ENCODE measurements around the gene SCARB1. TPM values are rescaled to one million over a fixed set of nuclear protein-coding genes. Genes with fewer than 3 reads are reported as not detected.
A peak's percentile ranks its signal among the peaks of the same experiment; 100 is the strongest.

The SCARB1 gene
- total RNA-seq, 1 donor from 2014 or later: 11.1 TPM

- Histone ChIP-seq H3K36me3 (no peaks in the 10 kb centered on the region), H3K9me3 (replicated peaks) (peaks cover 12% of the 10 kb centered on the region), H3K27ac (replicated peaks) (peak overlapping the region; percentile 85), H3K27me3 (ENCODE audit: low read depth) (peaks cover 2% of the 10 kb centered on the region), H3K4me1 (peaks cover 39% of the 10 kb centered on the region), H3K4me3 (no peak overlapping the region)
- intact Hi-C loops (cut with micrococcal nuclease): loop anchor here (5.0 to 10.0 kb wide), 2 partner anchors 412 to 730 kb away; no protein-coding TSS in a partner anchor
- TF ChIP-seq CTCF (IDR thresholded peaks at IDR 0.05; ENCODE audit: borderline replicate concordance): peak; percentile 100
- DNase-seq: peak; percentile 85
Measured at GRCh38 chr12:124767066-124767821, 96.4 kb downstream of the SCARB1 start.

- H3K4me1 ChIP-seq: peaks cover 39% of the 10 kb centered on the region
- intact Hi-C loops (cut with micrococcal nuclease): loop anchor here (5.0 to 10.0 kb wide), 2 partner anchors 412 to 729 kb away; no protein-coding TSS in a partner anchor
- no peak for TF ChIP-seq CTCF (IDR thresholded peaks at IDR 0.05; ENCODE audit: borderline replicate concordance)
- H3K36me3 ChIP-seq: no peaks in the 10 kb centered on the region
- H3K4me3 ChIP-seq: no peak overlapping the region
- H3K27ac ChIP-seq (replicated peaks): peak overlapping the region; percentile 85
- no peaks in the 10 kb centered on the region for H3K27me3 ChIP-seq (ENCODE audit: low read depth)
- H3K9me3 ChIP-seq (replicated peaks): peaks cover 12% of the 10 kb centered on the region
- no peak for DNase-seq
Measured at GRCh38 chr12:124766727-124767065, 97.0 kb downstream of the SCARB1 start.

- peaks cover 12% of the 10 kb centered on the region for H3K9me3 ChIP-seq (replicated peaks)
- DNase-seq: no peak
- H3K4me1 ChIP-seq: peaks cover 40% of the 10 kb centered on the region
- intact Hi-C loops (cut with micrococcal nuclease): loop anchor here (5.0 to 10.0 kb wide), 2 partner anchors 411 to 729 kb away; no protein-coding TSS in a partner anchor
- no peak overlapping the region for H3K4me3 ChIP-seq
- TF ChIP-seq CTCF (IDR thresholded peaks at IDR 0.05; ENCODE audit: borderline replicate concordance): no peak
- H3K27me3 ChIP-seq (ENCODE audit: low read depth): no peaks in the 10 kb centered on the region
- H3K27ac ChIP-seq (replicated peaks): peak overlapping the region; percentile 85
- no peaks in the 10 kb centered on the region for H3K36me3 ChIP-seq
Measured at GRCh38 chr12:124765581-124766489, 97.8 kb downstream of the SCARB1 start.

- no peak for DNase-seq
- no peak overlapping the region for H3K4me3 ChIP-seq
- no peaks in the 10 kb centered on the region for H3K27me3 ChIP-seq (ENCODE audit: low read depth)
- intact Hi-C loops (cut with micrococcal nuclease): loop anchor here (5.0 to 10.0 kb wide), 2 partner anchors 410 to 728 kb away; no protein-coding TSS in a partner anchor
- no peak for TF ChIP-seq CTCF (IDR thresholded peaks at IDR 0.05; ENCODE audit: borderline replicate concordance)
- H3K9me3 ChIP-seq (replicated peaks): peaks cover 12% of the 10 kb centered on the region
- H3K4me1 ChIP-seq: peaks cover 46% of the 10 kb centered on the region
- peak overlapping the region; percentile 85 for H3K27ac ChIP-seq (replicated peaks)
- H3K36me3 ChIP-seq: no peaks in the 10 kb centered on the region
Measured at GRCh38 chr12:124764870-124765580, 98.6 kb downstream of the SCARB1 start.

GRCh38 chr12:124764451-124764850 lies 99.2 kb downstream of the SCARB1 start:
- Histone ChIP-seq H3K4me3 (no peak overlapping the region), H3K9me3 (replicated peaks) (peaks cover 12% of the 10 kb centered on the region), H3K27ac (replicated peaks) (peak overlapping the region; percentile 85), H3K4me1 (peaks cover 52% of the 10 kb centered on the region), H3K27me3 (ENCODE audit: low read depth) (no peaks in the 10 kb centered on the region), H3K36me3 (no peaks in the 10 kb centered on the region)
- intact Hi-C loops (cut with micrococcal nuclease): loop anchor here (10.0 kb wide), 1 partner anchor 410 kb away; no protein-coding TSS in a partner anchor
- DNase-seq: peak; percentile 61
- TF ChIP-seq CTCF (IDR thresholded peaks at IDR 0.05; ENCODE audit: borderline replicate concordance): peak; percentile 70
